T47D (cell line): ENCODE results near the gene CD200.

Experiments
- DNase-seq, 2 experiments: peaks; one replicate each; pipeline versions ENCODE4 v3.0.0 to v3.0.0-alpha.2; 2011 to 2012; ENCODE audit warnings: low read depth in 1 of 2, low spot score in 1 of 2
- JUND ChIP-seq: IDR thresholded peaks from 2 replicates; pipeline ENCODE4 v1.6.1; 2012; ENCODE audit warnings: low read depth
- in situ Hi-C: cut with HindIII; loops from 2 replicates; pipeline ENCODE4 v1.10.0; 2016; ENCODE audit warnings: low sequenced_read_pairs, low pct_unique_long_range_greater_than_20kb

Gene CD200

GRCh38 chr3:112333002-112333380, at the start of gene CD200:
CD200 (plus strand) TSS chr3:112333156; CDS start chr3:112333213, 57 bp downstream.
- no peak for DNase-seq
- no peak for TF ChIP-seq JUND
- in situ Hi-C loops = no loop called here

- DNase-seq = no peak
- no peak for TF ChIP-seq JUND
- in situ Hi-C loops = no loop called here
These were observed 43.9 kb upstream of the CD200 start for GRCh38 chr3:112289011-112289410.

- in situ Hi-C loops = no loop called here
- DNase-seq = peak; percentile 23 to 79
- no peak for TF ChIP-seq JUND
These were observed 39.3 kb upstream of the CD200 start, which contains the start of gene SLC9C1 for GRCh38 chr3:112293368-112294321. SLC9C1 (minus strand) TSS chr3:112294216; CDS start chr3:112286791, 7,425 bp downstream.

- in situ Hi-C loops = no loop called here
- no peak for DNase-seq
- no peak for TF ChIP-seq JUND
These were observed 35.2 kb upstream of the CD200 start for GRCh38 chr3:112297714-112298113.

GRCh38 chr3:112298781-112299180, 34.2 kb upstream of the CD200 start:
- no peak for DNase-seq
- in situ Hi-C loops = no loop called here
- no peak for TF ChIP-seq JUND

GRCh38 chr3:112302150-112302830, 30.7 kb upstream of the CD200 start:
- DNase-seq = no peak
- in situ Hi-C loops = no loop called here
- TF ChIP-seq JUND = no peak

- in situ Hi-C loops = no loop called here
- no peak for TF ChIP-seq JUND
- DNase-seq = no peak
These were observed 29.8 kb upstream of the CD200 start for GRCh38 chr3:112302881-112303763.

- in situ Hi-C loops = no loop called here
- no peak for DNase-seq
- no peak for TF ChIP-seq JUND
These were observed 29.1 kb upstream of the CD200 start for GRCh38 chr3:112303764-112304325.

GRCh38 chr3:112304611-112305010, 28.3 kb upstream of the CD200 start:
- DNase-seq = no peak
- in situ Hi-C loops = no loop called here
- TF ChIP-seq JUND = no peak

- no peak for DNase-seq
- in situ Hi-C loops = no loop called here
- TF ChIP-seq JUND = no peak
These were observed 26.1 kb upstream of the CD200 start for GRCh38 chr3:112306825-112307224.

GRCh38 chr3:112307557-112307956, 25.4 kb upstream of the CD200 start:
- no peak for TF ChIP-seq JUND
- no peak for DNase-seq
- in situ Hi-C loops = no loop called here
